DND-41 (cell line): Measurements from ENCODE around the gene NOC2L.

ENCODE experiments used
- ATAC-seq: fragments of 200-7000 bp; cut with Tn5 transposase; 3 replicates; pipeline ENCODE4 v1.9.1; 2021; ENCODE audit warnings: low read depth; ENCODE audit not compliant: insufficient read depth
- DNase-seq: peaks from one replicate; pipeline ENCODE4 v3.0.0-alpha.2; 2020
- H2AFZ ChIP-seq: 2 replicates; pipeline ENCODE4 v1.6.0; 2012; ENCODE audit warnings: low read depth, low read length
- H3K27ac ChIP-seq: 2 replicates; pipeline ENCODE4 v1.5.1; 2012; ENCODE audit warnings: low read length, inconsistent platforms
- H3K27me3 ChIP-seq: fragments of 200-600 bp; sonication (generic); 2 replicates; pipeline ENCODE4 v1.6.0; 2012; ENCODE audit warnings: low read length, mild to moderate bottlenecking, inconsistent platforms; ENCODE audit not compliant: insufficient read depth, poor library complexity
- H3K36me3 ChIP-seq: 2 replicates; pipeline ENCODE4 v1.5.1; 2012; ENCODE audit warnings: low read length, inconsistent platforms; ENCODE audit not compliant: insufficient read depth
- H3K4me1 ChIP-seq: 2 replicates; pipeline ENCODE4 v1.5.1; 2012; ENCODE audit warnings: mild to moderate bottlenecking, low read length; ENCODE audit not compliant: insufficient read depth
- H3K4me2 ChIP-seq: 2 replicates; pipeline ENCODE4 v1.6.0; 2012; ENCODE audit warnings: mild to moderate bottlenecking, moderate library complexity, low read length, inconsistent platforms; ENCODE audit not compliant: insufficient read depth
- H3K4me3 ChIP-seq, 2 experiments: fragments of 200-600 bp in 1 of 2; shearing (Covaris generic) in 1 of 2; 2 replicates each; pipeline ENCODE4 v1.5.1; 2012 to 2016; ENCODE audit warnings: inconsistent platforms in 2 of 2, low read length in 2 of 2, mild to moderate bottlenecking in 2 of 2, low read depth in 1 of 2, moderate library complexity in 1 of 2
- H3K79me2 ChIP-seq: 2 replicates; pipeline ENCODE4 v1.6.0; 2012; ENCODE audit warnings: low read length, inconsistent platforms; ENCODE audit not compliant: insufficient read depth
- H3K9ac ChIP-seq: 2 replicates; pipeline ENCODE4 v1.6.0; 2012; ENCODE audit warnings: low read depth, mild to moderate bottlenecking, inconsistent platforms, low read length, moderate library complexity
- H3K9me3 ChIP-seq: 2 replicates; pipeline ENCODE4 v1.5.1; 2012; ENCODE audit warnings: low read length, moderate library complexity, mild to moderate bottlenecking, inconsistent platforms; ENCODE audit not compliant: insufficient read depth, severe bottlenecking
- H4K20me1 ChIP-seq: 2 replicates; pipeline ENCODE4 v1.6.0; 2012; ENCODE audit warnings: low read length; ENCODE audit not compliant: insufficient read depth
- CTCF ChIP-seq: IDR thresholded peaks from 2 replicates; pipeline ENCODE4 v1.5.1; 2012; ENCODE audit warnings: borderline replicate concordance, low read length, moderate library complexity, mild to moderate bottlenecking; ENCODE audit not compliant: poor library complexity, severe bottlenecking; ENCODE audit errors: extremely low read depth
- EZH2 ChIP-seq: IDR thresholded peaks from 3 replicates; pipeline ENCODE4 v1.6.1; 2012; ENCODE audit warnings: borderline replicate concordance, low read depth, mild to moderate bottlenecking, moderate library complexity, low read length, inconsistent platforms; ENCODE audit not compliant: severe bottlenecking

The NOC2L gene

GRCh38 chr1:928825-929661 lies 30.0 kb downstream of the NOC2L start:
- H2AFZ ChIP-seq = no peak overlapping the region
- no peaks in the 10 kb centered on the region for H3K79me2 ChIP-seq
- no peak overlapping the region for H3K27ac ChIP-seq
- H3K4me2 ChIP-seq = no peak overlapping the region
- no peak for ATAC-seq
- no peak for TF ChIP-seq CTCF
- no peak for TF ChIP-seq EZH2
- H3K9me3 ChIP-seq = no peaks in the 10 kb centered on the region
- H4K20me1 ChIP-seq = peaks cover 55% of the 10 kb centered on the region
- no peak for DNase-seq
- H3K4me1 ChIP-seq = peaks cover 11% of the 10 kb centered on the region
- H3K36me3 ChIP-seq = no peaks in the 10 kb centered on the region
- H3K27me3 ChIP-seq = peaks cover 43% of the 10 kb centered on the region
- H3K4me3 ChIP-seq = no peak overlapping the region
- no peak overlapping the region for H3K9ac ChIP-seq

GRCh38 chr1:927748-928147 lies 31.3 kb downstream of the NOC2L start:
- ATAC-seq (no peak), DNase-seq (no peak)
- H3K27me3 ChIP-seq = peaks cover 56% of the 10 kb centered on the region
- H4K20me1 ChIP-seq = peaks cover 67% of the 10 kb centered on the region
- H3K4me1 ChIP-seq = peaks cover 20% of the 10 kb centered on the region
- no peak overlapping the region for H3K27ac ChIP-seq
- no peak overlapping the region for H3K9ac ChIP-seq
- H3K79me2 ChIP-seq = no peaks in the 10 kb centered on the region
- no peaks in the 10 kb centered on the region for H3K9me3 ChIP-seq
- H2AFZ ChIP-seq = no peak overlapping the region
- no peak overlapping the region for H3K4me3 ChIP-seq
- TF ChIP-seq CTCF = no peak
- no peak for TF ChIP-seq EZH2
- H3K4me2 ChIP-seq = no peak overlapping the region
- H3K36me3 ChIP-seq = no peaks in the 10 kb centered on the region

- H3K4me2 ChIP-seq = no peak overlapping the region
- no peaks in the 10 kb centered on the region for H3K36me3 ChIP-seq
- H3K4me1 ChIP-seq = peaks cover 20% of the 10 kb centered on the region
- peaks cover 62% of the 10 kb centered on the region for H3K27me3 ChIP-seq
- H3K9me3 ChIP-seq = no peaks in the 10 kb centered on the region
- TF ChIP-seq EZH2 = no peak
- no peak for TF ChIP-seq CTCF
- DNase-seq (no peak), ATAC-seq (no peak)
- no peak overlapping the region for H3K4me3 ChIP-seq
- H2AFZ ChIP-seq = no peak overlapping the region
- no peak overlapping the region for H3K9ac ChIP-seq
- H4K20me1 ChIP-seq = peaks cover 68% of the 10 kb centered on the region
- no peaks in the 10 kb centered on the region for H3K79me2 ChIP-seq
- H3K27ac ChIP-seq = no peak overlapping the region
These were observed 31.8 kb downstream of the NOC2L start for GRCh38 chr1:927234-927633.
